Stimulated activated CD4-positive, alpha-beta T cell treated with anti-CD3 and anti-CD28 coated beads, Interleukin-15, amount 100 ng/mL, for 1 hour (primary cell): ENCODE results near the gene FCRL3.

Experiments used
- DNase-seq, 2 donors: peaks; one replicate each; pipeline ENCODE4 v3.0.0-alpha.2; 2020; ENCODE audit warnings: low read depth in 1 of 2, low spot score in 1 of 2

The FCRL3 gene

GRCh38 chr1:157682710-157683437 is 17.7 kb downstream of the FCRL3 start:
- DNase-seq, result no peak

GRCh38 chr1:157678721-157679120 is 21.8 kb downstream of the FCRL3 start:
- DNase-seq, result no peak

- DNase-seq, result no peak
These were observed 27.6 kb downstream of the FCRL3 start for GRCh38 chr1:157673008-157673407.

GRCh38 chr1:157671895-157672294 is 28.7 kb downstream of the FCRL3 start:
- no peak for DNase-seq

- no peak for DNase-seq
These were observed 40.9 kb downstream of the FCRL3 start for GRCh38 chr1:157659576-157660247.

- no peak for DNase-seq
These were observed 42.0 kb downstream of the FCRL3 start for GRCh38 chr1:157658571-157658970.

GRCh38 chr1:157653494-157653873 is 47.1 kb downstream of the FCRL3 start:
- DNase-seq, result no peak

- DNase-seq, result no peak
These were observed 47.6 kb downstream of the FCRL3 start for GRCh38 chr1:157652859-157653493.

GRCh38 chr1:157648317-157648716 is 52.3 kb downstream of the FCRL3 start:
- no peak for DNase-seq

- DNase-seq, result no peak
These were observed 54.4 kb downstream of the FCRL3 start for GRCh38 chr1:157646144-157646543.

- no peak for DNase-seq
These were observed 59.4 kb downstream of the FCRL3 start for GRCh38 chr1:157641177-157641576.

GRCh38 chr1:157639800-157640199 is 60.8 kb downstream of the FCRL3 start:
- DNase-seq, result no peak

GRCh38 chr1:157628773-157629172 is 71.8 kb downstream of the FCRL3 start:
- DNase-seq, result no peak
